Measurements from ENCODE around the gene NFXL1.
"Not testable (repeated sequence)": the region's sequence is repeated elsewhere in the genome, so short reads cannot be mapped to it uniquely, and the experiment has no call there.

NFXL1 gene

DNA sequence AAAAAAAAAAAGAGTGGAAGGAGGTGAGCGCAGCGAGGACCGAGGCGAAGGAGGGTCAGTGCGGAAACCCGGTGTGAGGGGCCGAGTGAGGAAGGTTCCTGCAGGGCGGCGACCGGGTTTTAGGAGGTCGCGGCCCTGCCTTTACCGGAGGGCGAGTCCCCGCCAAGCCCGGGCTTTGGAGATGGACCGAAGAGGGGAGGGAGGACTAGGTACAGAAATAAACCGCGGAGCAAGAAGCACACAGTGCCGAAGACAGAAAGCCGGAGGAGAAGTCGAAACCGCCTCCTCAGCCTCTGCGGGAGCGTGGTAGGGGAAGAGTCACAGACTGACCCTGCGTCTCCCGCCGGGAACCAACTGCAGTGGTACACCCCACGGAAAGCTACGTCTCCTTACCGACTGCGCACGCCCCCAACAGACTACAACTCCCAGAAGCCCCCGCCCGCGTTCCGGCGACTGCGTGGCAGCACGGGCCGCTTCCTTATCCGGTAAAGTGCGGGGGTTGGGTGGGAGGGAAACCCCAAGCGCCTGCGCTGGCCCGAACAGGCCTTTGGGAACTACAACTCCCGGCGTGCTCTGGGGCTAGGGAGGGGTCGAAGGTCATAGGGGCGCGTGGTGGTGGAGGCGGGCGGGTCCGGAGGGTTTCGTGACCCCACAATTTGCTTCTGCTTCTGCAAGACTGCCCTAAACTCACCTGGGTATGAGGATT lies at the start of gene NFXL1:
NFXL1 (minus strand) TSS at position 364 of the 706 bp plus-strand sequence. CDS start 380 bp downstream, outside the sequence.
- DNase-seq (ENCODE audit: low spot score), result peak; percentile 96

DNA sequence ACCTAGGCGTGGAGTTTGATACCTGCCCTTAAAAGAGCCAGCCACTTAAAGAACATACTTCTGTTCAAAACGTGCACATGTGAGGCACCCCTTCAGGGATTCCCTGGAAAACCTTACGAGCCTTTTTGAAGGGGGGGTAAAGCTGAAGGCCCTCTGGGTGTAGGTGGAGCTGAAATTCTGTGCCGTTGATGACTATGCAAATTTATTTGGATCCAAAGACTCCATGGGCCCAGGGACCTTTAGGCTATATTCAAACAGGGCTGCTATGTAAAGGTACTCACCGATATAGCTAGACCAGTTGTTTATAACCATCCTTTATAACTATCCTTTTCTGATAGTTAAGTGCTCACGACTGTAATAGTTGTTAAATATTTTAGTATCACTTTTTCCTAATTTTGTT lies 40.3 kb upstream of the NFXL1 start:
- DNase-seq (ENCODE audit: low spot score), result no peak

DNA sequence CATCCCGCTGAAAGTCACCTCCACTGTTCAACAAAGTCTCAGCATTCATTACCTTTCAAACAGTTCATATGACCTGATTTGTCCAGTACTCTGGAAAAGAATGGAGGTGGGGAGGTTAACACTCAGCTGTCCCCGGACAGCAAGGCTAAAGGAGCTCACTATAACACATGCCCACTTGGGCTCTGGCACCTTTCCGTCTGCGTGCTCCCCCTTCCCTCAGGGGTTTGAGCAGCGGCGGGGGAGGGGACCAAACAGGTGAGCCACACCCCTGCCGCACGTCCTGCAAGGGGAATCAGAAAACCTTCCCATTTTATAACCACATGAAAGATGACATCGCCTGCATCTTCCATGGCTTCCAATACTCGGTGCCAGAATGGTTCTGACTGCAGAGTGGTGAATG lies 39.9 kb upstream of the NFXL1 start:
- DNase-seq (ENCODE audit: low spot score), result no peak

DNA sequence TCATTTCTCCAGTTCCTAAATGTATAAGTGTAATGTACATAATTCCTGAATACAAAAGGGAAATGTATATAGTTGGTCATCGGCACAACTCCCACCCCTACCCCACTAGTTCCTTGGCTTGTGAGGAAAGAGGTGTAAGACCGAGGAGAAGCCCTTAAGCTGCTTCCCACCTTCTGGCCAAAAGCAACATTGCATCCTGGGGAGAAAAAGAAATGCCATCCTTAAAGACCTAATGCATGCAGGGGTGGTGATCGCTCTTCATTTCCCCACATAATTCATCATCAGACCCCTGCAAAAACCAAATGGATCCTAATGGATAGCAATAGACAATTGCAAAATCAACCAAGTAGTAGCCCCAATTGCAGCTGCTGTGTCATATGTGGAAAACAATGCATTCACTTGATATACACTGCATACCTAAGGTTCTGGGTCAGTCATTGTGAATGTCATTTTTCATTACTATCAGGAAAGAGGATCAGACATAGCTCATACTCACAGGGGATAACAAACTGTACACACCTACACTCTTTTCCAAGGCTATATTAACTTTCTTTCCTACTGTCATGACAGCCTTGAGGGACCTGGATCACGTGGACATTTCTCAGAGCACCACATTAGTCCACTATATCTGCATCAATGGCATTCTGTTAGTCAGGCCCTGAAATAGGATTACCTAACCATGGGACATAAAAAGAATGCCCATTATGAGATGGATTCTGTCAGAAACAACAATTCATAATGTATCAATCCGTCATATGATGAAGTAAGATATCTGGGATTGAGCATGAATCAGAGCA lies 31.7 kb upstream of the NFXL1 start:
- no peak for DNase-seq (ENCODE audit: low spot score)

DNA sequence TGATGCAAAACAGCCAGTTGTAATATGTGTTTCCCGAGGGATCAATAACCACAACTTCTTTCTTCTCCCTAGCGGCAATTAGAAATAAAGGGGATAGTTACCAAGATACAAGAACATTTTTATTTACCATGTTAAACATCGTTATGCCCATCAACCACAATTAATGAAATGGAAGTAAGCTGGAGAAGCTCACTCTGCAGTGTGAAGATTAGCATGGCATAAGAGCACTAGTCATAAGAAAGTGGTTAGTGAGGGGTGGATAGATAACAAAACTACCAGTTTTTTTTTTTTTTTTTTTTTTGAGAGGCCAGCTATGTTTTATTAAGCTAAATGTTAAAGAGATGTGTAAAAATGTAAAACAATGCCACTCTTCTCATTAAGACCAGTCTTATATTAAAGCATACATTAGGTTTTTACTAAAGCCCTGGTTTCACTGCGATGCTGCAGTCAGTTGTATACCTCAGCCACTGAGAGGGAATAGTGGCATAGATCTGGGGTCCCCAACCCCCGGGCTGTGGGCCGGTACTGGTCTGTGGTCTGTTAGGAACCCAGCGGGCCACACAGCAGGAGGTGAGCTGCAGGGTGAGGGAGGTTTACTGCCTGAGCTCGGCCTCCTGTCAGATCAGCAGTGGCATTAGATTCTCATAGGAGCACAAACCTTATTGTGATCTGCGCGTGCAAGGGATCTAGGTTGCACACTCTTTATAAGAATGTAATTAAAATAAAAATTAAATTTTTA lies 27.9 kb upstream of the NFXL1 start:
- DNase-seq (ENCODE audit: low spot score), result no peak

DNA sequence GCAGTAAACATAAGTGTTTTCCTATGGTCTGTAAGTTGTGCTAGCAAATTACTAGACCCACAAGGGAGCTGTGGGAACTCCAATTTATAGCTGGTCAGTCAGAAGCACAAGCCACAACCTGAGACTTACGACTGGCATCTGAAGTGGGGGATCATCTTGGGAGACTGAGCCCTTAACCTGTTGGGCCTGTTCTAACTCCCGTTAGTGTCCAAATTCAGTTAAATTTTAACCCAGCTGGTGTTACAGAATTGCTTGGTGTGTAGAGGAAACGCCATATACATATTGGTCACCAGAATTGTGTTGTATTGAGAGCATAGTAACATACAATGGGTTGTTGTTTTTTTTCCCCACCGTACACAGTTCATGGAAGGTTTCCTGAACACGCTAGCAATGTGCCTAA lies 25.1 kb upstream of the NFXL1 start:
- no peak for DNase-seq (ENCODE audit: low spot score)

DNA sequence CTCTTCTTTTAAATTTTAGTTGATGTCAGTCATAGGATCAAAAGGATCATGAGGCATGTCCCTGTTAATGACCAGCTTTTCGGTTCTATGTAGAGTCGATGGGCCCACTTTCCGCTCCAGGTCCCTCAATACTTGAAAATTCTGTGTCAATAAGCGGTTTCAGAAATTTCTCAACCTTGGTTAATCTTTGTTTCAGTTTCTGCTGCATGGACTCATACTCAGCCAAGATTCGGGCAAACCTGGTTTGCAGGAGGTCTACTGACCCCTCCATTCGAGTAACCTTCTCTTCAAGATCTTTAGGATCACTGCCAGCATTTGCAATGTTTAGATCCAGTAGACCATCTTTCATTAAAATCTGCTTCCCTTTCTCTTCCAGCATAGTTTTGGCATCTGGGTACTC lies 22.0 kb upstream of the NFXL1 start:
- no peak for DNase-seq (ENCODE audit: low spot score)

DNA sequence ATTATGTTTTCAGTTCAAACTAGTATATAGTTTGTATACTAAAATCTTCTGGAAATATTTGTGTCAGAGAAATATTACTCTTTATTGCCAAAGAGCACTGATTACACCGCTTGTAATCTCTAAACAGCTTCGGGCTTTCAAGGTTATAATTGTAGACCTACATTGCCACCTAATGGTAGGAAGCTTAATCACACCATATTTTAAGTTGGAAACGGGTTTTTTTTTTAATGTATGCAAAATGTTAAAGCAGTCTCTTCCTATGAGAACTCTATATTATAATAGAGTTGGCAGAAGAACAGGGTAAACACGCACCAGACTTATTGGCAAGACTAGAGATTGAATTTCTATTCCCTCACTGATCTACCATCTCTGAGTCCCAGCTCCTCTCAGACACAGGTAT lies 19.5 kb upstream of the NFXL1 start:
- peak; percentile 47 for DNase-seq (ENCODE audit: low spot score)

DNA sequence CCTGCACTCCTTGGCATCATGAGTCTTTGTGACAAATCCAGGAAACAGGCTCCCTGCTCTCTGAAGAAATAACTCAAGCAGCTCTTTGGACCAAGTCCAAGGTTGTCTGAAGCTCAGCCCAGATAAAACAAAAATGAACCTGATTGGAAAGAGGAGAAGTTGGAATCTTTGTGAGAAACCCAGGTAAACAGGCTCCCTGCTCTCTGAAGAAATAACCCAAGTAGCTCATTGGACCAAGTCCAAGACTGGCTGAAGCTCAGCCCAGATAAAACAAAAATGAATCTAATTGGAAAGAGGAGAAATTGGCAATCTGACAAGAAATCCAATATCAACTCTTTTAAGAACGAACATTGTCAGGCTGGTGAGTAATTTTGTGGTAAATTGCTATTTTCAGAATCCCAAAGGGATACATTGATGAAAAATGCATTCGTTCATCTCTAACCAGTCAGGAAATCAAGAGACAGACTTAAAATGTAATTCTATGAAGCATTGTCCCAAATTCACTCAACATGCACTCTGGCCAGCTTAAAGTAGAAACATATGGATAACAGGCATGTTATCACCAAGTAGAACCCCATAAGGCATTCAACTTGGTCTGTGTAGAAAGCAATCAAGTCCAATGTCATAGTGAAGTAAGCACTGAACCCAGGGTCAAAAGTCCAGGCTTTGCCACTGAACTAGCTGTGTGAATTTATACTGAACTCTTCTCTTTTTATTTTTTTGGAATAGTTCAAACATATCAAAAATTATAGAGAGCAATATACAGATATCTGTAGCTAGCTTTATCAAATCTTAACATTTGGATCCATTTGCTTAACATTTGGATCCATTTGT lies 16.8 kb upstream of the NFXL1 start:
- DNase-seq (ENCODE audit: low spot score), result no peak

DNA sequence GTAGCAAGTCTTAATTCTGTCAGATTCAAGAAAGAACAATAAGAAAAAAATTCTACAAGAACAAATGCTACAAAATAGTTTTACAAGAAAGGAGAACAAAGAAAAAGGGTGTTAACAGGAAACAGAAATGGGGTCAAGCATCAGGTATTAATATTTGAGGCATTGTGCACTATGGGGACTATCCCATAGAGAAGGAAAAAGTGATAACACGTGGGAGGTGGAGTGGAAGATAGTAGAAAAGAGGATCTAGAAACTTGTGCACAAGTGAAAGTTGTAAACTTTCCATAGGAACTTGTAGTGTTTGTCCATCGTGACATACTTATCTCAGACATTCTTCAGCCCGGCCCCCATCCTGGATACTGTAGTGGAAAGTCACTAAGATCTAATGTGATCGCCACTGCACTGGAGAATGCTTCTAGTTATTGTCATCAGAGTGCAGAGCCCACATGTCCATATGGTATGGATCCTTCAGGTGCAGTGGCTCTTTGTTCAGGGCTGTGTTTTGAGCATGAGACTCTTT lies 15.4 kb upstream of the NFXL1 start:
- DNase-seq (ENCODE audit: low spot score), result no peak

DNA sequence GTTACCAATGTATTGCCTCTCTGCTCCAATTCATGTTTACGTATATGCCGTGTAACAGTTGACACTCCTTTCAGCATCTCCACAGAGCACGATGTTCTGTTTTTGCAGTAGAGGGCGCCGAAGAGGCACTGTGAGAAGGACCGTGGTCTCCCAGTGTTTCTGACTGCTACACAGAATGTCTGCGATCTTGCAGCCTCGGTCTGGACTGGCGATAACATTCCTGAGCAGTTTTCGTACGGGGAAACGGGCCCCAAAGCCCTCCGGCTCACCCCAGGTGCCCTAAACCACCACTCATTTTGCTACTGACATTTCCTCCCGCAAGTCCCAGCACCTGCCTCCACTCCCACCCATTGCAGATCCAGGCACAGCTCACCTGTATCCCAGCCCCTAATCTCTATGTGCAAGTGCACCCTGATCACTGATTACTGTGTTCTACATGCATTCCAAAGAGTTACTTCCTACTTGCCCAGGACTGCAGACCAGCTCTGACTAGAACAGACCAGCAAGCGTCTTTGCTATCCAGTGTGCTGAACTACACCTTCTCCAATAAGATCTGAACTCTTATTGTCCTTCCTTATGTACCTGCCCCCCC lies 12.4 kb upstream of the NFXL1 start:
- DNase-seq (ENCODE audit: low spot score), result peak; percentile 54

DNA sequence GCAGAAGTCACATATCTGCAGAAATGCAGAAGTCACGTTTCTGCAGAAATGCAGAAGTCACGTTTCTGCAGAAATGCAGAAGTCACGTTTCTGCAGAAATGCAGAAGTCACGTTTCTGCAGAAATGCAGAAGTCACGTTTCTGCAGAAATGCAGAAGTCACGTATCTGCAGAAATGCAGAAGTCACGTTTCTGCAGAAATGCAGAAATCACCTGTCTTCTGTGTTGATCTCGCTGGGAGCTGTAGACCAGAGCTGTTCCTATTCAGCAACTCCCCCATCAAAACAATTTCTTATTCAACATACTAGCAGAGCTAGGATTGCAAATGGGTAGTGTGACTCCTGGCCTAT lies 8.9 kb upstream of the NFXL1 start:
- DNase-seq (ENCODE audit: low spot score), result not testable (repeated sequence)

DNA sequence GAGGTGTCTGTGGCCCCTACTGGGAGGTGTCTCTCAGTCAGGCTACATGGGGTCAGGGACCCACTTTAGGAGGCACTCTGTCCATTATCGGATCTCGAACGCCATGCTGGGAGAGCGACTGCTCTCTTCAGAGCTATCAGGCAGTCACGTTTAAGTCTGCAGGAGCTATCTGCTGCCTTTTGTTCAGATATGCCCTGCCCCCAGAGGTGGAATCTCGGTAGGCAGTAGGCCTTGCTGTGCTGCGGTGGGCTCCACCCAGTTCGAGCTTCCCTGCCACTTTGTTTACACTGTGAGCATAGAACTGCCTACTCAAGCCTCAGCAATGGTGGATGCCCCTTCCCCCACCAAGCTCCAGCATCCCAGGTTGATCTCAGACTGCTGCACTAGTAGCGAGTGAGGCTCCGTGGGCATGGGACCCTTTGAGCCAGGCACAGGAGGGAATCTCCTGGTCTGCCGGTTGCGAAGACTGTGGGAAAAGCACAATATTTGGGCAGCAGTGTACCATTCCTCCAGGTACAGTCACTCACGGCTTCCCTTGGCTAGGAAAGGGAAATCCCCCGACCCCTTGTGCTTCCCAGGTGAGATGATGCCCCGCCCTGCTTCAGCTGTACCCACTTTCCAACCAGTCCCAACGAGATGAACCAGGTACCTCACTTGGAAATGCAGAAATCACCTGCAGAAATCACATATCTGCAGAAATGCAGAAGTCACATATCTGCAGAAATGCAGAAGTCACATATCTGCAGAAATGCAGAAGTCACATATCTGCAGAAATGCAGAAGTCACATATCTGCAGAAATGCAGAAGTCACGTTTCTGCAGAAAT lies 8.3 kb upstream of the NFXL1 start:
- not testable (repeated sequence) for DNase-seq (ENCODE audit: low spot score)

DNA sequence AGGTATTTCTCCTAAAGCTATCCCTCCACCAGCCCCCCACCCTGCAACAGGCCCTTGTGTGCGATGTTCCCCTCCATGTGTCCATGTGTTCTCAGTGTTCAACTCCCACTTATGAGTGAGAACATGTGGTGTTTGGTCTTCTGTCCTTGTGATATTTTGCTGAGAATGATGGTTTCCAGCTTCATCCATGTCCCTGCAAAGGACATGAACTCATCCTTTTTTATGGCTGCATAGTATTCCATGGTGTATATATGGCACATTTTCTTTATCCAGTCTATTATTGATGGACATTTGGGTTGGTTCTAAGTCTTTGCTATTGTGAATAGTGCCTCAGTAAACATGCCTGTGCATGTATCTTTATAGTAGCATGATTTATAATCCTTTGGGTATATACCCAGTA lies 2.8 kb upstream of the NFXL1 start:
- not testable (repeated sequence) for DNase-seq (ENCODE audit: low spot score)

DNA sequence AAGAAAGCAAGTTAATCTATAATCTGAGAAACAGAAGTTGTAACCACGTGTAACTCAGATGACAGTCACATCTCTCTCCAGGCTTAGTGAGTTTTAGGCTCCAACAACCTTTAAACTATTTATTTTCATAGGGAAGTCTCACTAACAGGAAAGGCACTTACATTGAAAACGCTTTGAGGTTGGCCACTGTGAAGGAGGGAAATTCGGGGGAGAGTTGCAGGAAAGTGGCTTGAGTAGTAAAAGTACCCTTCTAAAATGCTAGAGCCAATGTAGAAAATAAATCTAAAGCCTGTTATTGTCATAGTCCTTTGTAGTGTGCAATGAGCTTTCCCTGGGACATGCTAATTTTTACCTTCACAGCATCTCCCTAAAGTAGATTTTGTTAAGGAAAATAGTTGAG lies 995 bp upstream of the NFXL1 start:
- DNase-seq (ENCODE audit: low spot score), result no peak

DNA sequence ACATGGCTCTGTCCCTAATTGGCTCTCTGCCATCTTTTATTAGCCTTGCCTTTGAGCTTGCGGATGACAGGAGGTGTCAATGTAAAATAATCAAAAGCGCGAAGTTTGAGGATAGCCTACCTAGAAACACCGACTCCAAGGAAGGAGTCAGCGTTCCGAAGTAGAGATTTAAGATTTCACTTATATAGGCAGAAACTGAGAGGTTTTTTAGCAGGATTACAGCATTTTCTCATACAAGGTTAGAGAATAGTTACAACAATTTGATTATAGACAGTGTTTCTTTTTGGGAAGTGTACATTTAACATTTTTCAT lies 499 bp upstream of the NFXL1 start:
- no peak for DNase-seq (ENCODE audit: low spot score)

DNA sequence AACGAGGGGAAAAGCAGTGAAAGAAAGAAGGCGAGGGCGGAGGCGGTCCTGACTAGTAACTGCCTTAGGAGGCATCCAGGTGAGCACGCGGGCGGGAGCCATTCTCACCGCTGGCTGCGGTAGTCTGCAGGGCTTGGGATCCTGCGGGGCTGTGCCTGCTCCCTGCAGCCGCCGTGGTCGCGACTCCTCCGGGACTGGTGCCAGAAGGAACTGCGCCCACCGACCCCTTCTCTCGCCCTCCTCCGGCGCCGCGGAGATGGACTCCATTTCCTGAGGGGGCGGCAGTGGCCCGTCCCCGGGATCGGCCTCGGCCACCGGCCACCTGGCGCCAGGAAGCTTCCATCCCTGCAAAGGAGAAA lies 543 bp downstream of the NFXL1 start:
- peak; percentile 2 for DNase-seq (ENCODE audit: low spot score)

DNA sequence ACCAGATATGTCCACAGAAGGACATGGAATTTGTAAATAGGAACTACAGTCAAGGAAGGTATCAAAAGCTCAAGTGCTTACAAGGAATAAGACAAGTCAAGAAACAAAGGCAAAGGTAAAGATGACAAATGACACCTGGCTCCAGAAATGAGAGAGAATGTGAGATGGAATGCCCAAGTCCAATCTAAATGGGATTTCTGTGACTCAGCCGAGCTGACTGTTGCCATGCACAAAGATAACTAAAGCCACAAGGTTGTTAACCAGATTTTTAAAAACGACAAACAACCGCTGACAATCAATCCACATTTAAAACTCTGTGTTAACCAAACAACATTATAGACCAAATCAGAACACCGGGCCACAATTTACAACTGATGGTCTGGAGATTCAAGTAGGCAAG lies 1.1 kb downstream of the NFXL1 start:
- DNase-seq (ENCODE audit: low spot score), result no peak

DNA sequence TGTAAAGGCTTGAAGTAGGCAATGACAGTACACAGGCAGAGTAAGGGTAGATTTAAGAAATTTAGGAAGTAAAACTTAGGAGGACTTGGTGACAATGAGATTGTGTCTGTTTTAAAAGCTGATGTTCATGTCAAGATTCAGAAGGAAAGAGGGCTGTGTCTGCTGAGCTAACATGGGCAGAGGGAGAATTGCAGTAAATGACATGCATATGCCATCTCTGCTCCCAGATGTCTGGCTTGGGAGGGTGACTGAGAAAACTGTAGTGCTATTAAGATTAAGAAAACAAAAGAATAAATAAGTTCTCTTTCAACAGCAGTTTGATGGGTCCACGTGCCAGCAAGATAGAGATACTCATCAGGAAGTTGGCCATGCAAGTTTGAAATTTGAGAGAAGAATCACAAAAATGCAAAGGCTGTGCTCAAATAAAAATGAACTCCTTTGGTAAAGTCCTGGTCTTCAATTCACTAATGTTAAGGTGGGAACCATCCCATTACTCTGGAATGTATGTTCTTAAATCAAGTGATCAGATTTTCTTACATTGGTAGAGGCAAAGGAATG lies 7.2 kb downstream of the NFXL1 start:
- no peak for DNase-seq (ENCODE audit: low spot score)

DNA sequence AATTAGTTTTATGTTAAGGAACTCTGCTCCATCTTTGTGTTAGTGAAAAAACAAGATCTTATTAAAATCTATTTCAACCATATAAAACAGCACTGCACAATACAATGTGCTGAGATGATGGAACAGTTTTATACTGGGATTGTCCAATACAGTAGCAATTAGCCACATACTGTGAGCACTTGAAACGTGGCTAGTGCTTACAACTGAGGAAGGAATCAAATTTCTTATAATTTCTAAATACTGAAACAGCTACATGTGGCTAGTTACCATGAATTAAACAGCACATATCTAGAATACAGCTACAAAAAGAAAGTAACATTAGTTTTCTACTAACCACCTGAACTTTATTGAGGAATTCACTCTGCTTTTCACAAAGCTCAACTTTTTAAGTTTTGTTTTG lies 14.7 kb downstream of the NFXL1 start:
- no peak for DNase-seq (ENCODE audit: low spot score)

DNA sequence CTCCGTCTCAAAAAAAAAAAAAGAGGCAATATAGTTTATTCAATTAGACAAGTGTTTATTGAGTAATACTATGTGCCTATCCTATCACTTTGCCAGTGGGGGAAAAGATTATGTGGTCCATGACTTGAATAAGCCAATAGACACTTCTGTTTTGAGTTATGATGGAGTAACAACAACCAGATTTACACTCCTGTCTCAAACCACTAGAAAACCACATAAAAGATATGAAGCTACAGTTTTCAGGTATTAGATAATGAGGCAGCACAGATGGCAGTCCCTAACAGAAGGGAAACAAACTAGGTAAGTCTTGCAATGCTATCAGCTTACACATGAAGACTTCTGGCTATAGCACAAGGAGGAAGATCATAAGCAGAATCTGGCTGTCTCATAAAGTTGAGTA lies 22.5 kb downstream of the NFXL1 start:
- no peak for DNase-seq (ENCODE audit: low spot score)

Measured in CD4-positive, alpha-beta T cell treated with Interleukin-15 for 4 hours (primary cell).